GM21515 (cell line): ENCODE measurements around the gene HAP1.

Source experiments
- ATAC-seq: cut with Tn5 transposase; IDR thresholded peaks from one replicate; pipeline ENCODE4 v1.9.1; 2021; ENCODE audit not compliant: unreplicated experiment

Gene HAP1

GRCh38 chr17:41763327-41763726 is 28.9 kb upstream of the HAP1 start:
- ATAC-seq = no peak

DNA sequence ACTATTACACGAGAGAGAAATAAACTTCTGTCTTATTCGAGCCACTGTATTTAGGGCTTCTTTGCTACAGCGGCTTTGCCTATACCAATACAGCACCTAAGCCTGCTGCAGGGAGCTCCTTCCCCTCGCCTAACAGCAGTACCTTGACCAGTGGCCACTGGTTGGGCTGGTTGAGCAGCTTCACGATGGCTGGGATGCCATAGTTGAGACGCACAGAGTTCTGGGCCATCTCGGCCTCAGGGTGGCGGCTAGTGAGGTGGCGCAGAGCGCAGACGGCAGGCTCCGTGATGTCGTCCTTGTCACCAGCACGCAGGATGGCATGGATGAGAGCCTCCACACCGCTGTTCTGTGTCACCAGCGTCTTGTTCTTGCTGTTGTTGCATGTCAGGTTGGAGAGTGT is 28.4 kb upstream of the HAP1 start:
- ATAC-seq = no peak

DNA sequence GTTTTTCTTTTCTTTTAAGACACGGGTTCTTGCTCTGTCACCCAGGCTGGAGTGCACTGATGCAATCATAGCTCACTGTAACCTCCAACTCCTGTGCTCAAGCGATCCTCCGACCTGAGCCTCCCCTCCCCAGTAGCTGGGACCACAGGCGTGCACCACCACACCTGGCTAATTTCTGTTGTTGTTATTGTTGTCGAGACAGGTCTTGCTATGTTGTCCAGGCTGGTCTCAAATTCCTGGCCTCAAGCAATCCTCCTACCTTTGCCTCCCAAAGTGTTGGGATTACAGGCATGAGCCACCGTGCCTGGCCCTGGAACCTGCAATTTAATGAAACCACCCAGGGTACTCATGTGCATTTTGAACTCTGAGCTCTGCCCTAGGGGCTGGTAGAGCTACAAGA is 27.9 kb upstream of the HAP1 start:
- ATAC-seq = no peak

DNA sequence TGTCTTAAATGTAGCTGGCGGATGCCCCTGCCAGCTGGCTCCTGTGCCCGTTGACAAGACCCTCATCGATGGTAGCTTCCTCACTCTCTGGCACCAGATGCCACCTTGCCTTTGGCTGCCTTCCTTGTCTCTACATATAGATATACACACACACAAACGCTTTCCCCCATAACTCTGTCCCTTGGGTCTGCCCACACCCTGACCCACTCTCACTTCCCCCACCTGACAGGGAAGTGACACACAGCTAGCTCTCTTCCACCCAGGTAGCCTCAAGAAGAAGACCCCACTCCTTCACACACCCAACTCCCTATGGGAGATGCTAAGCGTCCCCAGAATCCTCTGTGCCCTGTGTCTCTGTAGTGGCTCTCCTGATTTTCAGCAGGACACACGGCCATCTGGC is 26.4 kb upstream of the HAP1 start:
- no peak for ATAC-seq

DNA sequence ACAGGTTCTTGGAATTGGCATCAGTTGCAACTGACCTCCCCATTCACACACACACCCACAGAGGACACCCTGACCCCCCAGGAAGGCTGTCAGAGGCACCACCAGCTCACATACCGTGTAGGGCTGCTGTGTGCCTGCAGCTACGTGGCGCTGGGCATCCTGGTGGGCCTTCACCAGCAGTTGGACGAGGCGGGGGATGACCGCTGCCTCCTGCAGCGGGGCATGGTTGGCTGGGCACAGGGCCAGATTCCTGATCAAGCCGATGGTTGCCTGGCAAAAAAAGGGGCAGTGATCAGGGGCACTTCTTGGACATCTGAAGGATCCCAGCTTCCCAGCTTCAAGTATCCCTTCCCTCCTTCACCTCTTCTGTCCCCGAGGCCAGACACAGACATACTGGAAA is 24.2 kb upstream of the HAP1 start:
- ATAC-seq = no peak

DNA sequence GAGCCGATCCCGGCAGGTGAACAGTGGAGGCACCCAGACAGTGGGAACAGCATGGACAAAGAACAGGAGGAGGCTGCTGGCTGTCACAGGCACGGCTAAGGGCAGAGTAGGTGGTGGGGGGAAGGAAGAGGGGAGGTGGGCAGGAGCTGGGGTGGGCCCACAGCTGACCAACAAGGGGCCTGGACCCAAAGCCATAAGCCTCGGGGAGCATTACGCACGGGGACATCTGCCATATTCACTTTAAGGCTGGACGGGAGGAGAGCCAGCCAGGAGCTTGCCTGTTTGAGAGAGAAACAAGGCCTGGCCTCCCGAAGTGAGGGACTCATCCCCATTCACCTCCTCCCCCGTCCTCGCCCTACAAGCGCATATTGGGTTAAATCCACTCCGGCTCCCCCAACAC is 19.6 kb upstream of the HAP1 start:
- no peak for ATAC-seq

GRCh38 chr17:41751288-41751687 is 16.8 kb upstream of the HAP1 start:
- no peak for ATAC-seq

- ATAC-seq = no peak
Measured at GRCh38 chr17:41750862-41751261, 16.4 kb upstream of the HAP1 start.

- ATAC-seq = no peak
Measured at GRCh38 chr17:41748275-41748674, 13.8 kb upstream of the HAP1 start.

- no peak for ATAC-seq
Measured at GRCh38 chr17:41741709-41742108, 7.3 kb upstream of the HAP1 start.

DNA sequence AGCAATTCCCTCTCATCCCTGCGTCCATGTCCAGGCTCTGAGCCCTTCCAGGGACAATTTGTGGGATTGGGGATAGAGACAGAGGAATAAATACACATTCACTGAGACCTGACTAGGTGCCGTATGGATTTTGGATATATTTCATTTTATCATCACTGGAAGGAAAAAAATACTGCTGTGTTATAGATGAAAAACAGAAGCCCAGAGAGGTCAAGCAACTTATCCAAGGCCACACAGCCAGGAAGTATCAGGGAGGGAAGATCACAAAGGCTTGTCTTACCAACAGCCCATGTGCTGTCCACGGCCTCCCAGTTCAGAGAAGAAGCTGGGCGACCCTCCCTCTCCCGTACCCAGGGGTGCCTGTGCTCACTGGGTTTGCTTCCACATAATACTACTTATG is 6.1 kb upstream of the HAP1 start:
- ATAC-seq = no peak

DNA sequence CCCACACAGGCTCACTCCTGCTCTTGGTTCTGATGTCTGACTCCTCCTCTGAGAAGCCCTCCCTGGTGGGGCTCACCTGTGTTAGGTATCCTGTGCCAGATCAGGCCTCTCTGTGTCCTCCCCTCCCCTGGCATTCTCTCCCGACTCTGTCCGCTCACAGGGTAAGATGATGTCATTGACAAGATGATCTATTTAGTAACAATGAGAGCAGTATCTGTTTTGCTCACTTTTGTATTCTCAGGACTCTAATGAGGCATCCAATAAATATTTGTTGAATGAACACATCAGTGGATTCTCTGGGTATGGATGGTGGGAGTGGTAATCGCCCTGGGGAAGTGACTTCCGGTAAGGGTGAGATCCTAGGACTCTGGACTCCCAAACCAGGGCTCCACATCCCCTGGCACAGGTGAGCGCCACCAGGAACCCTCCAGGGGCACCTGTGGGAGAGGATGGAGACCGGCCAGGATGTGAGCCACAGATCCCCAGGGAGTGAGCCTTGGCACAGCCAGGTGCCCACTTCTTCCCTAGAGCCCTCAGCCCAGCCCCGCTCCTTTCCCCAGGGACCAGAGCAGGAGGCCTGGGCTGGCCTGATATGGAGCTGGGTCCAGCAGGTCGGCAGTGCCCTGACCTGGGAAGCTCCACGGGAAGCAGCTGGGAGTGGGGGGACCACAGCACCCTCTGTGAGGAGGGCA is 5.4 kb upstream of the HAP1 start:
- no peak for ATAC-seq

GRCh38 chr17:41738801-41739112 is 4.3 kb upstream of the HAP1 start:
- no peak for ATAC-seq

- ATAC-seq = no peak
Measured at GRCh38 chr17:41738077-41738800, 3.8 kb upstream of the HAP1 start.

DNA sequence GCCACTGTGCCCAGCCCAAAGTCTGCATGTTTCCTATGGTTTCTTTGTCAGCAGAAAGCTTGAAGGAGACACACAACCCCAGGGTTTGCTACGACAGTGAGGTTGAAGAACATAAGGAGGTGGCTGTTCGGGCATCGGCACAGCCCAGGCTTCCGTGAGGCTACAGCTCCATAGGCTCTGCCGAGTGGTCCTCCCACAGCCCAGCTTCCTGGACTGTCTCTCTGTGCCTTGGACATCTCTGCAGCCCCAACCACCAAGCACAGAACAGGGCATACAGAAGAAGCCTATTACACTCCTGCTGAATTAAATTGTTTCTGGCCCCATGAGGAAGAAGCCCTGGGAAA is 3.2 kb upstream of the HAP1 start:
- no peak for ATAC-seq

- no peak for ATAC-seq
Measured at GRCh38 chr17:41736983-41737679, 2.7 kb upstream of the HAP1 start.

GRCh38 chr17:41735744-41736143 is 1.3 kb upstream of the HAP1 start:
- no peak for ATAC-seq

GRCh38 chr17:41734949-41735313 is 488 bp upstream of the HAP1 start:
- no peak for ATAC-seq

DNA sequence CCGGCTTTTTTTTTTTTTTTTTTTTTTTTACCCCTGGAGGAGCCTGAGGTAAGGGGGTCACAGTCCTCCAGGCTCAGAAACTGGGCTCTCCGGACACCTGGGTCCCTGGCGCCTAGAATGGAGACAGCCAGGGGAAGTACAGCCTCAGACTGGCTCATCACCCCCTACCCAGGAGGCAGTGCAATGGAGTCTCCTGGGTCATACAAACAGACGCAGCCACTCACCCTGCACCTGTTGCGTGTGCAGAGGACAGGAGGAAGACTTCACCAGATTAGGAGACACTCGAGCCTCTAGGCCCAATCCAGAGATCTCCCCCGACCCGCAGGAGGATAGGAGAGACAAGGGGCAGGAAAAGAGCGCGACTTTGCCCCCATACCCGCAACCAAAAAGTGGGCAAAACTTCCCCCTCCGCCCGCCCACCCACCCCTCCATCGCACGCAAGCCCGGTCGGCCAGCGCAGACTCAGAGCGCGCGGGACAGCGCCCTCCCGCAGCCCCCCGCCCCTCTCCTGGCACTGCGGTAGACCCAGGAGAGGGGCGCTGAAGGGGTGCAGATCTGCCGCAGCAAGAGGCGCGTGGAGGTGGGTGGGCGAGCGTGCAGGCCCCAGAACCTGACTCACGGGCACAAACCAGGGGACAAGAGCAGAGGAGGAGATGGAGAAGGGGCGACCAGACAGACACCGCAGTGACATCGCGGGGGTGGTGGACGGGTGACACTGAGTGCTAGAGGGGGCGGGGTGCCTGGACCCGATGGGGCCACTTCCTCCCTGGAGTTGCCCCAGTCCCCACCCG is 900 bp downstream of the HAP1 start:
- no peak for ATAC-seq

DNA sequence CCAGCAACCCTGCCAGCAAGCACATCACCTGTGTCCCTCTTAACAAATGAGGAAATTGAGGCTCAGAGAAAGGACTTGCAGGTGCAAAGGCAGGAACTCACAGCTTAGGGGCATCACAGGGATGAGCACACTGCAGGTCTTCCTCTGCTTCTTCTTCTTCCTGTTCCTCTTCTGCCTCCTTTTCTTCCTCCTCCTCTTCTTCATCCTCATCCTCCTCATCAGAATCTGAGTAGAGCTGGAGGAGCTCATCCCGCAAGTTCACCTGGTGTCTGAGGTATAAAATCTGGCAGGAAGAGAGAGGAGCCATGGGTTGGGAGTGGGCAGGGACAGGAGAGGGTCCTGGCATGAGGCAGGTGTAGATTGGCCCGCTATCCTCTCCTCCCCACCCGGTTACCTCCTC is 2.6 kb downstream of the HAP1 start:
- ATAC-seq = no peak

DNA sequence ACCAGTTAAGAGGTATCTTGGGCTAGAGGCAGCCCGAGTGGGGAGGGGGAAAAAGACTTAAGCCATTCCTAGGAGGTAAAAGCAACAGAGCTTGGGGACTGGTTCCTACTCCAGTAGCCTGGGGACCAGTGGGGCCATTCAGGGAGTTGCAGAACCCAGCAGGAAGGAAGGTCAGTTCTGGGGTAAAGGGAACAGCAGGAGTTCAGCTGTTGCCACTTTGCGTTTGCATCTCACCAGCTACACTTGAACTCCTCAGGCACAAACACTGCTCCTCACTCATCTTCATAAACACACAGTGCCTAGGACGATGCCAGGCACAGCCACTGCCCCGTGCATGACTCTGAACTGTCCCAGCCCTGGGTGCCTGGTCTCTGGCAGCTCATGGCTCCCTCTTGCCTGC is 4.0 kb downstream of the HAP1 start:
- ATAC-seq = no peak

- ATAC-seq = no peak
Measured at GRCh38 chr17:41728056-41728455, 6.4 kb downstream of the HAP1 start.
